Measurements from ENCODE around the gene ACE. TPM values are rescaled to one million over a fixed set of nuclear protein-coding genes. Genes with fewer than 3 reads are reported as not detected.
A peak's percentile ranks its signal among the peaks of the same experiment; 100 is the strongest.

Gene ACE
- total RNA-seq, 4 donors from 2014 or later: 4.8 to 10.4 (median 8.2) TPM

GRCh38 chr17:63474174-63474573, 2.7 kb upstream of the ACE start:
- Histone ChIP-seq H3K9me3 (no peaks in the 10 kb centered on the region), H3K36me3 (no peaks in the 10 kb centered on the region), H3K4me3 (no peak overlapping the region), H3K27ac (no peak overlapping the region), H3K27me3 (peaks cover 45% of the 10 kb centered on the region), H3K4me1 (peaks cover 0 to 38% (median 21%) of the 10 kb centered on the region in 3 donors)
- no peak for TF ChIP-seq POLR2AphosphoS5 (IDR thresholded peaks at IDR 0.05)
- TF ChIP-seq POLR2A (IDR thresholded peaks at IDR 0.05): no peak
- no peak for TF ChIP-seq EP300 (IDR thresholded peaks at IDR 0.05)
- TF ChIP-seq CTCF (IDR thresholded peaks at IDR 0.05): no peak
- WGBS, 2 donors (ENCODE audit: low coverage in 1 of 2): 9 to 60% methylated on average over 1 to 3 of the region's 3 CpGs
- no peak for ATAC-seq

- H3K4me3 ChIP-seq: no peak overlapping the region
- no peaks in the 10 kb centered on the region for H3K9me3 ChIP-seq
- H3K27me3 ChIP-seq: peaks cover 51% of the 10 kb centered on the region
- H3K36me3 ChIP-seq: no peaks in the 10 kb centered on the region
- ATAC-seq: no peak
- TF ChIP-seq CTCF (IDR thresholded peaks at IDR 0.05) (no peak), EP300 (IDR thresholded peaks at IDR 0.05) (no peak), POLR2AphosphoS5 (IDR thresholded peaks at IDR 0.05) (no peak), POLR2A (IDR thresholded peaks at IDR 0.05) (no peak)
- WGBS, 2 donors (ENCODE audit: low coverage in 1 of 2): 59 to 67% methylated on average over 1 to 5 of the region's 10 CpGs
- peak overlapping the region in 1 of 4 donors; percentile 11 for H3K27ac ChIP-seq
- peaks cover 0 to 39% (median 21%) of the 10 kb centered on the region in 3 donors for H3K4me1 ChIP-seq
These were observed 2.0 kb upstream of the ACE start for GRCh38 chr17:63474586-63475460.

GRCh38 chr17:63475491-63476412, 1.1 kb upstream of the ACE start:
- Histone ChIP-seq H3K4me3 (peak overlapping the region in 1 of 2 donors; percentile 66), H3K4me1 (peaks cover 0 to 39% (median 21%) of the 10 kb centered on the region in 3 donors), H3K27me3 (peaks cover 61% of the 10 kb centered on the region), H3K9me3 (no peaks in the 10 kb centered on the region), H3K27ac (peak overlapping the region in 2 of 4 donors; percentile 35 to 54), H3K36me3 (no peaks in the 10 kb centered on the region)
- TF ChIP-seq EP300 (IDR thresholded peaks at IDR 0.05) (no peak), POLR2A (IDR thresholded peaks at IDR 0.05) (no peak), CTCF (IDR thresholded peaks at IDR 0.05) (no peak), POLR2AphosphoS5 (IDR thresholded peaks at IDR 0.05) (no peak)
- WGBS, 2 donors (ENCODE audit: low coverage in 1 of 2): 64 to 83% methylated on average over 6 to 9 of the region's 28 CpGs
- no peak for ATAC-seq

- no peak for ATAC-seq
- 6% methylated on average over 3 of the region's 36 CpGs; no CpG with 5 or more reads in 1 of the 2 donors for WGBS, 2 donors (ENCODE audit: low coverage in 1 of 2)
- H3K27me3 ChIP-seq: peaks cover 67% of the 10 kb centered on the region
These were observed 405 bp upstream of the ACE start for GRCh38 chr17:63476459-63476853.

More at GRCh38 chr17:63476459-63476853, 405 bp upstream of the ACE start:
- Histone ChIP-seq H3K4me3 (peak overlapping the region; percentile 28 to 66), H3K4me1 (peaks cover 0 to 39% (median 21%) of the 10 kb centered on the region in 3 donors), H3K9me3 (no peaks in the 10 kb centered on the region), H3K36me3 (no peaks in the 10 kb centered on the region), H3K27ac (peak overlapping the region in 2 of 4 donors; percentile 35 to 54)
- TF ChIP-seq POLR2A (IDR thresholded peaks at IDR 0.05): no peak
- no peak for TF ChIP-seq EP300 (IDR thresholded peaks at IDR 0.05)

Data from gastroesophageal sphincter (tissue), 4 donors.